Astrocyte (in vitro differentiated cells and primary cell): ENCODE data around the gene AMPD3. TPM values are rescaled to one million over a fixed set of nuclear protein-coding genes. Genes with fewer than 3 reads are reported as not detected.

Experiments
- DNase-seq: peaks from one replicate; pipeline ENCODE4 v3.0.0-alpha.2; 2010; ENCODE audit warnings: low read depth
- FAIRE-seq: peaks from 2 replicates; lab custom pipeline; 2011; peaks lifted over from hg19 to GRCh38; lab: Jason Lieb, UNC
- H2AFZ ChIP-seq: 2 replicates; pipeline ENCODE4 v1.6.0; 2012; ENCODE audit warnings: low read depth, low read length, inconsistent platforms
- H3K27ac ChIP-seq: 2 replicates; pipeline ENCODE4 v1.5.1; 2011; ENCODE audit warnings: low read depth, low read length, inconsistent platforms
- H3K27me3 ChIP-seq: 2 replicates; pipeline ENCODE4 v1.6.0; 2011; ENCODE audit warnings: low read length, inconsistent platforms; ENCODE audit not compliant: insufficient read depth
- H3K36me3 ChIP-seq: 2 replicates; pipeline ENCODE4 v1.5.1; 2011; ENCODE audit warnings: low read length, inconsistent platforms; ENCODE audit not compliant: insufficient read depth
- H3K4me1 ChIP-seq: 2 replicates; pipeline ENCODE4 v1.5.1; 2011; ENCODE audit warnings: low read length, inconsistent platforms; ENCODE audit not compliant: insufficient read depth
- H3K4me2 ChIP-seq: 2 replicates; pipeline ENCODE4 v1.6.0; 2012; ENCODE audit warnings: low read length, inconsistent platforms
- H3K4me3 ChIP-seq: 2 replicates; pipeline ENCODE4 v1.5.1; 2011; ENCODE audit warnings: low read depth, mild to moderate bottlenecking, low read length, inconsistent platforms; ENCODE audit not compliant: insufficient read depth
- H3K79me2 ChIP-seq: 2 replicates; pipeline ENCODE4 v1.6.0; 2012; ENCODE audit warnings: mild to moderate bottlenecking, low read length, inconsistent platforms; ENCODE audit not compliant: insufficient read depth
- H3K9ac ChIP-seq: 2 replicates; pipeline ENCODE4 v1.6.0; 2012; ENCODE audit warnings: mild to moderate bottlenecking, low read length, inconsistent platforms
- H3K9me3 ChIP-seq: 2 replicates; pipeline ENCODE4 v1.5.1; 2012; ENCODE audit warnings: low read depth, mild to moderate bottlenecking, low read length, inconsistent platforms; ENCODE audit not compliant: insufficient read depth
- H4K20me1 ChIP-seq: 2 replicates; pipeline ENCODE4 v1.6.0; 2012; ENCODE audit warnings: low read length, inconsistent platforms; ENCODE audit not compliant: insufficient read depth
- H3K27ac Mint-ChIP-seq: one replicate; pipeline ENCODE4 v1.8.0; 2021; ENCODE audit warnings: mild to moderate bottlenecking, mixed read lengths; ENCODE audit not compliant: unreplicated experiment
- H3K27me3 Mint-ChIP-seq: one replicate; pipeline ENCODE4 v1.8.0; 2021; ENCODE audit warnings: low read depth, mixed read lengths; ENCODE audit not compliant: unreplicated experiment
- H3K36me3 Mint-ChIP-seq: one replicate; pipeline ENCODE4 v1.8.0; 2021; ENCODE audit warnings: low read depth, mixed read lengths; ENCODE audit not compliant: unreplicated experiment
- H3K4me1 Mint-ChIP-seq: one replicate; pipeline ENCODE4 v1.8.0; 2021; ENCODE audit warnings: low read depth, mixed read lengths; ENCODE audit not compliant: unreplicated experiment
- H3K4me3 Mint-ChIP-seq: one replicate; pipeline ENCODE4 v1.8.0; 2021; ENCODE audit warnings: mild to moderate bottlenecking, moderate library complexity, mixed read lengths; ENCODE audit not compliant: unreplicated experiment
- H3K9me3 Mint-ChIP-seq: one replicate; pipeline ENCODE4 v1.8.0; 2021; ENCODE audit warnings: mild to moderate bottlenecking, mixed read lengths; ENCODE audit not compliant: unreplicated experiment
- EZH2 ChIP-seq: IDR thresholded peaks from 2 replicates; pipeline ENCODE4 v1.6.1; 2012; ENCODE audit warnings: mild to moderate bottlenecking, low read length, inconsistent platforms; ENCODE audit not compliant: insufficient read depth
- total RNA-seq: library from RNA; stranded (reverse); gene quantifications from 2 replicates; pipeline ENCODE4 v1.2.1, GENCODE V29; 2021
- TF ChIP-seq, protein P1 (sequence below): IDR thresholded peaks from 2 replicates; pipeline ENCODE4 v1.5.1; 2011; ENCODE audit warnings: low read depth, mild to moderate bottlenecking, inconsistent platforms, low read length, moderate library complexity; ENCODE audit not compliant: insufficient read depth

AMPD3 gene
- total RNA-seq, 1 donor from 2014 or later = 5.6 TPM

DNA sequence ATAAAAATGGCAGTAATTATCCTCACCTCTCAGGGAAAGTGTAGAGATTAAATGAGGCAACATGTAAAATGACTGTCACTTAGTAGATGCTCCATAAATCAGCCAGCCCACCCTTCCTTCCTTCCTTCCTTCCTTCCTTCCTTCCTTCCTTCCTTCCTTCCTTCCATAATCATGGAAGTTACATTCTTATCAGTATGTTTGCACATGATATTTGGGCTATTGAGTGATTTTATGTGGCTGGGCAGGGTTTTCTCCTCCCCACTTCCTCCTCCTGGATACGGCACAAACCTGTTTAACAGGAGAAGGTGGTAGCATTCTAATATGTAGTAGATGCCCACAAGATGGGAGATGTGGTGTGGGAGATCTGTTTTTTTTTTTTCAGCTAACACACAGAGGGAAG is 101.5 kb downstream of the AMPD3 start:
- Histone ChIP-seq H3K27me3 (peaks cover 5% of the 10 kb centered on the region), H3K36me3 (no peaks in the 10 kb centered on the region), H3K4me2 (no peak overlapping the region), H4K20me1 (no peaks in the 10 kb centered on the region), H2AFZ (no peak overlapping the region), H3K9me3 (no peaks in the 10 kb centered on the region), H3K4me3 (no peak overlapping the region), H3K9ac (no peak overlapping the region), H3K4me1 (no peaks in the 10 kb centered on the region), H3K27ac (no peak overlapping the region), H3K79me2 (no peaks in the 10 kb centered on the region)
- TF ChIP-seq EZH2 = no peak
- TF ChIP-seq, protein P1, sequence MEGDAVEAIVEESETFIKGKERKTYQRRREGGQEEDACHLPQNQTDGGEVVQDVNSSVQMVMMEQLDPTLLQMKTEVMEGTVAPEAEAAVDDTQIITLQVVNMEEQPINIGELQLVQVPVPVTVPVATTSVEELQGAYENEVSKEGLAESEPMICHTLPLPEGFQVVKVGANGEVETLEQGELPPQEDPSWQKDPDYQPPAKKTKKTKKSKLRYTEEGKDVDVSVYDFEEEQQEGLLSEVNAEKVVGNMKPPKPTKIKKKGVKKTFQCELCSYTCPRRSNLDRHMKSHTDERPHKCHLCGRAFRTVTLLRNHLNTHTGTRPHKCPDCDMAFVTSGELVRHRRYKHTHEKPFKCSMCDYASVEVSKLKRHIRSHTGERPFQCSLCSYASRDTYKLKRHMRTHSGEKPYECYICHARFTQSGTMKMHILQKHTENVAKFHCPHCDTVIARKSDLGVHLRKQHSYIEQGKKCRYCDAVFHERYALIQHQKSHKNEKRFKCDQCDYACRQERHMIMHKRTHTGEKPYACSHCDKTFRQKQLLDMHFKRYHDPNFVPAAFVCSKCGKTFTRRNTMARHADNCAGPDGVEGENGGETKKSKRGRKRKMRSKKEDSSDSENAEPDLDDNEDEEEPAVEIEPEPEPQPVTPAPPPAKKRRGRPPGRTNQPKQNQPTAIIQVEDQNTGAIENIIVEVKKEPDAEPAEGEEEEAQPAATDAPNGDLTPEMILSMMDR = no peak
- Mint-ChIP-seq H3K27ac (no peak overlapping the region), H3K27me3 (peaks cover 2% of the 10 kb centered on the region), H3K4me3 (no peak overlapping the region), H3K9me3 (no peaks in the 10 kb centered on the region), H3K36me3 (no peaks in the 10 kb centered on the region), H3K4me1 (peaks cover 5% of the 10 kb centered on the region)
- FAIRE-seq (no peak), DNase-seq (no peak)

Other genes starting within 250 kb of the AMPD3 start
- 43.7 and 50.0 TPM in 2 replicates for gene SBF2, start 161.0 kb upstream of the AMPD3 start, total RNA-seq
- 75.9 and 78.7 TPM in 2 replicates for gene ADM, start 150.2 kb upstream of the AMPD3 start, total RNA-seq
- 25.4 and 31.2 TPM in 2 replicates for gene RNF141, start 85.9 kb downstream of the AMPD3 start, total RNA-seq
- gene LYVE1, start 113.4 kb downstream of the AMPD3 start, total RNA-seq = 0.14 and 0.27 TPM in 2 replicates
- gene IRAG1, start 238.5 kb downstream of the AMPD3 start, total RNA-seq = 3.7 and 5.4 TPM in 2 replicates